GM23338 (cell line): ENCODE data around the gene TUBB3. TPM values are rescaled to one million over a fixed set of nuclear protein-coding genes. Genes with fewer than 3 reads are reported as not detected.

Experiments used
- ATAC-seq: fragments of 200-7000 bp; cut with Tn5 transposase; 3 replicates; pipeline ENCODE4 v1.9.1; 2020
- DNase-seq: peaks from one replicate; pipeline ENCODE4 v3.0.0-alpha.2; 2015; ENCODE audit warnings: low spot score
- H2AFZ ChIP-seq: fragments of 200-600 bp; sonication (generic); 2 replicates; pipeline ENCODE4 v1.8.0; 2016; ENCODE audit warnings: antibody characterized with exemption, mild to moderate bottlenecking, moderate library complexity
- H3F3A ChIP-seq: fragments of 200-600 bp; sonication (generic); replicated peaks from 2 replicates; pipeline ENCODE4 v1.8.0; 2017; ENCODE audit warnings: antibody characterized with exemption, mixed run types, low read depth
- H3K27ac ChIP-seq: fragments of 200-600 bp; sonication (generic); 2 replicates; pipeline ENCODE4 v1.6.1; 2016; ENCODE audit warnings: low read depth
- H3K27me3 ChIP-seq: fragments of 200-600 bp; sonication (generic); 2 replicates; pipeline ENCODE4 v1.8.0; 2016; ENCODE audit warnings: mild to moderate bottlenecking, mixed run types, moderate library complexity; ENCODE audit not compliant: insufficient read depth
- H3K36me3 ChIP-seq: fragments of 200-600 bp; sonication (generic); 2 replicates; pipeline ENCODE4 v1.8.0; 2016; ENCODE audit warnings: mild to moderate bottlenecking; ENCODE audit not compliant: insufficient read depth
- H3K4me1 ChIP-seq: fragments of 200-600 bp; sonication (generic); 2 replicates; pipeline ENCODE4 v1.8.0; 2016; ENCODE audit warnings: mild to moderate bottlenecking, moderate library complexity; ENCODE audit not compliant: insufficient read depth
- H3K4me2 ChIP-seq: fragments of 200-600 bp; sonication (generic); 2 replicates; pipeline ENCODE4 v1.7.1; 2017; ENCODE audit warnings: mixed run types
- H3K4me3 ChIP-seq: fragments of 200-600 bp; sonication (generic); 2 replicates; pipeline ENCODE4 v1.6.1; 2016; ENCODE audit warnings: mixed run types
- H3K79me2 ChIP-seq: fragments of 200-600 bp; sonication (generic); replicated peaks from 2 replicates; pipeline ENCODE4 v1.8.0; 2017; ENCODE audit warnings: mild to moderate bottlenecking; ENCODE audit not compliant: insufficient read depth
- H3K9me2 ChIP-seq: fragments of 200-600 bp; sonication (generic); 2 replicates; pipeline ENCODE4 v1.8.0; 2017; ENCODE audit not compliant: insufficient read depth
- H4K20me1 ChIP-seq: fragments of 200-600 bp; sonication (generic); replicated peaks from 2 replicates; pipeline ENCODE4 v1.8.0; 2017; ENCODE audit warnings: mild to moderate bottlenecking; ENCODE audit not compliant: insufficient read depth
- H3K27ac Mint-ChIP-seq: 2 replicates; pipeline ENCODE4 v1.8.0; 2020; ENCODE audit warnings: inconsistent platforms, mild to moderate bottlenecking, moderate library complexity, mixed read lengths
- H3K27me3 Mint-ChIP-seq: 3 replicates; pipeline ENCODE4 v1.8.0; 2022; ENCODE audit warnings: low read depth, mild to moderate bottlenecking, moderate library complexity, mixed read lengths, inconsistent platforms; ENCODE audit not compliant: insufficient read depth, poor library complexity
- H3K36me3 Mint-ChIP-seq: 3 replicates; pipeline ENCODE4 v1.8.0; 2021; ENCODE audit warnings: low read depth, mild to moderate bottlenecking, inconsistent platforms, moderate library complexity, mixed read lengths
- H3K4me1 Mint-ChIP-seq: 3 replicates; pipeline ENCODE4 v1.8.0; 2020; ENCODE audit warnings: mild to moderate bottlenecking, inconsistent platforms, mixed read lengths
- H3K4me3 Mint-ChIP-seq: 3 replicates; pipeline ENCODE4 v1.8.0; 2021; ENCODE audit warnings: moderate library complexity, mild to moderate bottlenecking, inconsistent platforms, mixed read lengths
- H3K9me3 Mint-ChIP-seq: 3 replicates; pipeline ENCODE4 v1.8.0; 2020; ENCODE audit warnings: moderate library complexity, mild to moderate bottlenecking, inconsistent platforms, mixed read lengths
- POLR2AphosphoS5 ChIP-seq: IDR thresholded peaks from 2 replicates; pipeline ENCODE4 v1.6.1; 2016; ENCODE audit warnings: antibody characterized with exemption, low read depth
- REST ChIP-seq: IDR thresholded peaks from one replicate; pipeline ENCODE4 v1.6.1; 2018; ENCODE audit warnings: antibody characterized with exemption; ENCODE audit not compliant: unreplicated experiment
- STAT1 ChIP-seq: IDR thresholded peaks from one replicate; pipeline ENCODE4 v1.6.1; 2016; ENCODE audit warnings: antibody characterized with exemption; ENCODE audit not compliant: unreplicated experiment
- ZNF114 ChIP-seq: fragments of 250-450 bp; sonication (Bioruptor Pico); IDR thresholded peaks from 2 replicates; pipeline ENCODE4 v1.5.0; 2020; ENCODE audit warnings: mild to moderate bottlenecking, moderate library complexity
- polyA plus RNA-seq: library from polyadenylated mRNA; unstranded; fragments of >200 nt; fragmentation: Nextera tagmentation; extraction: Ambion mirVana; gene quantifications from 2 replicates; pipeline ENCODE4 v1.2.1, GENCODE V29; 2016
- total RNA-seq: library from RNA; depleted of rRNA; stranded (reverse); fragments of >200 nt; shearing (Covaris generic); gene quantifications from 2 replicates; pipeline ENCODE4 v1.2.3, GENCODE V29; 2014
- TF ChIP-seq, protein P1 (sequence below): fragments of 250-450 bp; sonication (Bioruptor Pico); IDR thresholded peaks from 2 replicates; pipeline ENCODE4 v1.5.0; 2020; ENCODE audit warnings: mild to moderate bottlenecking, moderate library complexity

Gene TUBB3
- total and polyA plus RNA-seq, 2 experiments from 2014 or later: 149 to 443 TPM

DNA sequence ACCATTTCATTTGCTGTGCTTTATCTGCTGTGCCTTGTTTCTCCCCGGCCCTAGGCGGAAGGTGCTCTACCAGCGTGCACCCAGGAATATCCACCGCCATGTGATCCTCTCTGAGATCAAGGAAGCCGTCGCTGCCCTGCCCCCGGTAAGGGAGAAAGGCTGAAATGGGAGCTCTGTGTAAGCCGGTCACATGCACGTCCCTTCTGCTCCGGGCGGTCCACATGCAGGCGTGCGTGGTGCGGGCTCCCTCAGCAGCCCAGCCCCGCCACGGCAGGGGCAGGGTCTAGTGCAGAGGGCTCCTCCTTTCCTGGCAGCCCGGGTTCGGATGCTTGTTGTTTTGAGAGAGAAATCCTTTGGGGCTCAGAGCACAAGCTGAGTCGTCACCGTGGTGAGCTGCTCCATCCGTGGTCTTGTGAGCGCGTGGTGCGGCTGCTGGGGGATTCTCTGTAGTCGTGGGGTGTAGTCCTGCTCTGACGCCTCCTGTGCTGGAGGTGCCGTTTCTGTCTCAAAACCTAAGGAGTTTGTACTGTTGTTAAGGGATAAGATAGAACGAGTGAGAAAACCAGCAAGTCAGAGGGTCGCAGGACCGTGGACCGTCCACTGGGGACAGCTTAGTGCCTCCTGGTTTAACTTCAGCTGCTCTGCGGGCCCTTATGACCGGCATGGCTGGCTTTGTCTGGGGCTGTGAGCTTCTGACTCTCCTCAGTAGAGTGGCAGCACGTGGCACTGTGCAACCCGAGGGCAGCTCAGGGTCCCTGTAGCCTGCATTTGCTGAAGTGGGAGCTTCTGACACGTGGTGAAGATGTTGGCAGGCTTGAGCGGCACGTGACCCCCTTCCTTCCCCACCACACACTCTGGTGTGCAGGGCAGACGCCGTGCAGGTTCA is 16.8 kb upstream of the TUBB3 start:
- Histone ChIP-seq H3K9me2 (no peaks in the 10 kb centered on the region), H4K20me1 (no peaks in the 10 kb centered on the region), H3K27me3 (no peaks in the 10 kb centered on the region), H3K36me3 (no peaks in the 10 kb centered on the region; the same call in 1 of the 2 replicates), H2AFZ (no peak overlapping the region), H3F3A (0 out of 2 replicates have a peak, but pooled peaks cover 12% of the 10 kb centered on the region), H3K4me2 (no peak overlapping the region), H3K4me3 (no peak overlapping the region), H3K27ac (no peak overlapping the region), H3K4me1 (0 out of 2 replicates have a peak, but pooled peaks cover 4% of the 10 kb centered on the region), H3K79me2 (no peaks in the 10 kb centered on the region)
- TF ChIP-seq POLR2AphosphoS5: no peak
- TF ChIP-seq, protein P1, sequence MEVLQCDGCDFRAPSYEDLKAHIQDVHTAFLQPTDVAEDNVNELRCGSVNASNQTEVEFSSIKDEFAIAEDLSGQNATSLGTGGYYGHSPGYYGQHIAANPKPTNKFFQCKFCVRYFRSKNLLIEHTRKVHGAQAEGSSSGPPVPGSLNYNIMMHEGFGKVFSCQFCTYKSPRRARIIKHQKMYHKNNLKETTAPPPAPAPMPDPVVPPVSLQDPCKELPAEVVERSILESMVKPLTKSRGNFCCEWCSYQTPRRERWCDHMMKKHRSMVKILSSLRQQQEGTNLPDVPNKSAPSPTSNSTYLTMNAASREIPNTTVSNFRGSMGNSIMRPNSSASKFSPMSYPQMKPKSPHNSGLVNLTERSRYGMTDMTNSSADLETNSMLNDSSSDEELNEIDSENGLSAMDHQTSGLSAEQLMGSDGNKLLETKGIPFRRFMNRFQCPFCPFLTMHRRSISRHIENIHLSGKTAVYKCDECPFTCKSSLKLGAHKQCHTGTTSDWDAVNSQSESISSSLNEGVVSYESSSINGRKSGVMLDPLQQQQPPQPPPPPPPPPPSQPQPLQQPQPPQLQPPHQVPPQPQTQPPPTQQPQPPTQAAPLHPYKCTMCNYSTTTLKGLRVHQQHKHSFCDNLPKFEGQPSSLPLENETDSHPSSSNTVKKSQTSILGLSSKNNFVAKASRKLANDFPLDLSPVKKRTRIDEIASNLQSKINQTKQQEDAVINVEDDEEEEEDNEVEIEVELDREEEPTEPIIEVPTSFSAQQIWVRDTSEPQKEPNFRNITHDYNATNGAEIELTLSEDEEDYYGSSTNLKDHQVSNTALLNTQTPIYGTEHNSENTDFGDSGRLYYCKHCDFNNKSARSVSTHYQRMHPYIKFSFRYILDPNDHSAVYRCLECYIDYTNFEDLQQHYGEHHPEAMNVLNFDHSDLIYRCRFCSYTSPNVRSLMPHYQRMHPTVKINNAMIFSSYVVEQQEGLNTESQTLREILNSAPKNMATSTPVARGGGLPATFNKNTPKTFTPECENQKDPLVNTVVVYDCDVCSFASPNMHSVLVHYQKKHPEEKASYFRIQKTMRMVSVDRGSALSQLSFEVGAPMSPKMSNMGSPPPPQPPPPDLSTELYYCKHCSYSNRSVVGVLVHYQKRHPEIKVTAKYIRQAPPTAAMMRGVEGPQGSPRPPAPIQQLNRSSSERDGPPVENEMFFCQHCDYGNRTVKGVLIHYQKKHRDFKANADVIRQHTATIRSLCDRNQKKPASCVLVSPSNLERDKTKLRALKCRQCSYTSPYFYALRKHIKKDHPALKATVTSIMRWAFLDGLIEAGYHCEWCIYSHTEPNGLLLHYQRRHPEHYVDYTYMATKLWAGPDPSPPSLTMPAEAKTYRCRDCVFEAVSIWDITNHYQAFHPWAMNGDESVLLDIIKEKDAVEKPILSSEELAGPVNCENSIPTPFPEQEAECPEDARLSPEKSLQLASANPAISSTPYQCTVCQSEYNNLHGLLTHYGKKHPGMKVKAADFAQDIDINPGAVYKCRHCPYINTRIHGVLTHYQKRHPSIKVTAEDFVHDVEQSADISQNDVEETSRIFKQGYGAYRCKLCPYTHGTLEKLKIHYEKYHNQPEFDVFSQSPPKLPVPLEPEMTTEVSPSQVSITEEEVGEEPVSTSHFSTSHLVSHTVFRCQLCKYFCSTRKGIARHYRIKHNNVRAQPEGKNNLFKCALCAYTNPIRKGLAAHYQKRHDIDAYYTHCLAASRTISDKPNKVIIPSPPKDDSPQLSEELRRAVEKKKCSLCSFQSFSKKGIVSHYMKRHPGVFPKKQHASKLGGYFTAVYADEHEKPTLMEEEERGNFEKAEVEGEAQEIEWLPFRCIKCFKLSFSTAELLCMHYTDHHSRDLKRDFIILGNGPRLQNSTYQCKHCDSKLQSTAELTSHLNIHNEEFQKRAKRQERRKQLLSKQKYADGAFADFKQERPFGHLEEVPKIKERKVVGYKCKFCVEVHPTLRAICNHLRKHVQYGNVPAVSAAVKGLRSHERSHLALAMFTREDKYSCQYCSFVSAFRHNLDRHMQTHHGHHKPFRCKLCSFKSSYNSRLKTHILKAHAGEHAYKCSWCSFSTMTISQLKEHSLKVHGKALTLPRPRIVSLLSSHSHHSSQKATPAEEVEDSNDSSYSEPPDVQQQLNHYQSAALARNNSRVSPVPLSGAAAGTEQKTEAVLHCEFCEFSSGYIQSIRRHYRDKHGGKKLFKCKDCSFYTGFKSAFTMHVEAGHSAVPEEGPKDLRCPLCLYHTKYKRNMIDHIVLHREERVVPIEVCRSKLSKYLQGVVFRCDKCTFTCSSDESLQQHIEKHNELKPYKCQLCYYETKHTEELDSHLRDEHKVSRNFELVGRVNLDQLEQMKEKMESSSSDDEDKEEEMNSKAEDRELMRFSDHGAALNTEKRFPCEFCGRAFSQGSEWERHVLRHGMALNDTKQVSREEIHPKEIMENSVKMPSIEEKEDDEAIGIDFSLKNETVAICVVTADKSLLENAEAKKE (CRISPR knock-in tag): no peak
- no peak for TF ChIP-seq ZNF114 (CRISPR knock-in tag)
- no peak for TF ChIP-seq REST
- TF ChIP-seq STAT1: no peak
- DNase-seq: no peak
- H3K9me3 Mint-ChIP-seq: peaks cover 18% of the 10 kb centered on the region
- H3K4me1 Mint-ChIP-seq: 0 out of 3 replicates have a peak, but pooled peaks cover 4% of the 10 kb centered on the region
- H3K36me3 Mint-ChIP-seq: peaks cover 49% of the 10 kb centered on the region
- H3K27me3 Mint-ChIP-seq: peaks cover 17% of the 10 kb centered on the region
- no peak for ATAC-seq
- peak overlapping the region; percentile 67; the same call in 1 of the 2 replicates for H3K27ac Mint-ChIP-seq
- no peak overlapping the region for H3K4me3 Mint-ChIP-seq
